Keratinocyte (primary cell): ENCODE results near the gene CD55. TPM values are rescaled to one million over a fixed set of nuclear protein-coding genes. Genes with fewer than 3 reads are reported as not detected.

Experiments used
- DNase-seq: peaks from one replicate; pipeline ENCODE4 v3.0.0-alpha.2; 2011; ENCODE audit warnings: low read depth, missing footprints, low spot score
- FAIRE-seq: peaks from 2 replicates; lab custom pipeline; 2011; peaks lifted over from hg19 to GRCh38; lab: Jason Lieb, UNC
- H2AFZ ChIP-seq: 2 replicates; pipeline ENCODE4 v1.6.0; 2012; ENCODE audit warnings: low read length, control low read depth, inconsistent platforms; ENCODE audit not compliant: control insufficient read depth
- H3K27ac ChIP-seq: 2 replicates; pipeline ENCODE4 v1.5.1; 2011; ENCODE audit warnings: low read length; ENCODE audit not compliant: control insufficient read depth, insufficient read depth
- H3K27me3 ChIP-seq: 3 replicates; pipeline ENCODE4 v1.6.0; 2011; ENCODE audit warnings: low read length; ENCODE audit not compliant: control insufficient read depth, insufficient read depth; ENCODE audit errors: extremely low read depth
- H3K36me3 ChIP-seq, 2 experiments: 2 replicates in 1 of 2; 3 replicates in 1 of 2; pipeline ENCODE4 v1.5.1; 2011; ENCODE audit warnings: low read length in 2 of 2, mild to moderate bottlenecking in 1 of 2; ENCODE audit not compliant: control insufficient read depth in 2 of 2, insufficient read depth in 2 of 2; ENCODE audit errors: extremely low read depth in 1 of 2
- H3K4me1 ChIP-seq: 3 replicates; pipeline ENCODE4 v1.5.1; 2011; ENCODE audit warnings: low read length; ENCODE audit not compliant: control insufficient read depth, insufficient read depth; ENCODE audit errors: extremely low read depth
- H3K4me2 ChIP-seq: 3 replicates; pipeline ENCODE4 v1.6.0; 2011; ENCODE audit warnings: low read depth, low read length; ENCODE audit not compliant: control insufficient read depth, insufficient read depth; ENCODE audit errors: extremely low read depth
- H3K4me3 ChIP-seq, 3 experiments: fragments of 200-600 bp in 1 of 3; sonication (generic) in 1 of 3; 2 replicates in 2 of 3; 3 replicates in 1 of 3; pipeline ENCODE4 v1.5.1; 2011 to 2016; ENCODE audit warnings: low read length in 3 of 3, mild to moderate bottlenecking in 3 of 3, control low read depth in 2 of 3, inconsistent platforms in 1 of 3, low read depth in 1 of 3, mixed read lengths in 1 of 3, mixed run types in 1 of 3, moderate library complexity in 1 of 3; ENCODE audit not compliant: control insufficient read depth in 2 of 3, insufficient read depth in 2 of 3; ENCODE audit errors: extremely low read depth in 1 of 3
- H3K79me2 ChIP-seq: 2 replicates; pipeline ENCODE4 v1.6.0; 2012; ENCODE audit warnings: low read length; ENCODE audit not compliant: control insufficient read depth, insufficient read depth
- H3K9ac ChIP-seq: 3 replicates; pipeline ENCODE4 v1.6.0; 2011; ENCODE audit warnings: low read length; ENCODE audit not compliant: control insufficient read depth, insufficient read depth; ENCODE audit errors: extremely low read depth
- H3K9me1 ChIP-seq: 3 replicates; pipeline ENCODE4 v1.6.0; 2011; ENCODE audit warnings: low read length; ENCODE audit not compliant: control insufficient read depth, insufficient read depth; ENCODE audit errors: extremely low read depth
- H3K9me3 ChIP-seq: 2 replicates; pipeline ENCODE4 v1.5.1; 2012; ENCODE audit warnings: low read depth, low read length; ENCODE audit not compliant: control insufficient read depth
- H4K20me1 ChIP-seq: 3 replicates; pipeline ENCODE4 v1.6.0; 2011; ENCODE audit warnings: low read length; ENCODE audit not compliant: control insufficient read depth, insufficient read depth; ENCODE audit errors: extremely low read depth
- EZH2 ChIP-seq: IDR thresholded peaks from one replicate; pipeline ENCODE4 v1.6.1; 2012; ENCODE audit warnings: inconsistent platforms, mild to moderate bottlenecking, low read length, moderate library complexity
- dilution Hi-C: fragments of 300-500 bp; cut with MboI; formaldehyde crosslinking; loops from one replicate; pipeline ENCODE4 v1.7.0; 2020; ENCODE audit warnings: low sequenced_read_pairs; ENCODE audit not compliant: extremely low pct_ligation_motif_present
- polyA plus RNA-seq, 5 experiments: library from polyadenylated mRNA; depleted of rRNA in 3 of 5; stranded (reverse) in 3 of 5; stranded (forward) in 1 of 5; unstranded in 1 of 5; fragments of >200 nt; gene quantifications; 1 replicate in 1 of 5; 2 replicates in 3 of 5; 3 replicates in 1 of 5; pipeline versions ENCODE4 v1.2.1 to v1.2.3, GENCODE V29; 2011 to 2012; ENCODE audit warnings: missing spikeins in 2 of 5, low read depth in 1 of 5, low replicate concordance in 1 of 5
- TF ChIP-seq, protein P1 (sequence below), 3 experiments: IDR thresholded peaks in 1 of 3; conservative IDR thresholded peaks in 1 of 3; optimal IDR thresholded peaks in 1 of 3; 2 replicates in 2 of 3; 3 replicates in 1 of 3; pipeline versions ENCODE3 to v1.5.1; 2011; ENCODE audit warnings: low read length in 3 of 3, mild to moderate bottlenecking in 3 of 3, moderate library complexity in 2 of 3, control low read depth in 1 of 3, inconsistent platforms in 1 of 3; ENCODE audit not compliant: insufficient read depth in 2 of 3; ENCODE audit errors: extremely low read depth in 1 of 3

CD55 gene
- polyA plus RNA-seq, 1 donor (not counting 4 experiments of a cell fraction or from before 2014, with no cell fraction given): 37.3 TPM

GRCh38 chr1:207364614-207365013 lies 43.1 kb downstream of the CD55 start:
- Histone ChIP-seq H3K4me1 (no peaks in the 10 kb centered on the region), H3K9ac (no peak overlapping the region), H3K9me1 (no peaks in the 10 kb centered on the region), H3K27ac (no peak overlapping the region), H3K36me3 (peaks cover 0 to 10% of the 10 kb centered on the region in 2 experiments), H3K27me3 (no peaks in the 10 kb centered on the region), H3K4me2 (no peak overlapping the region), H4K20me1 (no peaks in the 10 kb centered on the region), H3K9me3 (no peaks in the 10 kb centered on the region), H2AFZ (no peak overlapping the region), H3K79me2 (no peaks in the 10 kb centered on the region), H3K4me3 (no peak overlapping the region)
- no peak for FAIRE-seq
- DNase-seq: no peak
- TF ChIP-seq EZH2: no peak
- TF ChIP-seq, protein P1, sequence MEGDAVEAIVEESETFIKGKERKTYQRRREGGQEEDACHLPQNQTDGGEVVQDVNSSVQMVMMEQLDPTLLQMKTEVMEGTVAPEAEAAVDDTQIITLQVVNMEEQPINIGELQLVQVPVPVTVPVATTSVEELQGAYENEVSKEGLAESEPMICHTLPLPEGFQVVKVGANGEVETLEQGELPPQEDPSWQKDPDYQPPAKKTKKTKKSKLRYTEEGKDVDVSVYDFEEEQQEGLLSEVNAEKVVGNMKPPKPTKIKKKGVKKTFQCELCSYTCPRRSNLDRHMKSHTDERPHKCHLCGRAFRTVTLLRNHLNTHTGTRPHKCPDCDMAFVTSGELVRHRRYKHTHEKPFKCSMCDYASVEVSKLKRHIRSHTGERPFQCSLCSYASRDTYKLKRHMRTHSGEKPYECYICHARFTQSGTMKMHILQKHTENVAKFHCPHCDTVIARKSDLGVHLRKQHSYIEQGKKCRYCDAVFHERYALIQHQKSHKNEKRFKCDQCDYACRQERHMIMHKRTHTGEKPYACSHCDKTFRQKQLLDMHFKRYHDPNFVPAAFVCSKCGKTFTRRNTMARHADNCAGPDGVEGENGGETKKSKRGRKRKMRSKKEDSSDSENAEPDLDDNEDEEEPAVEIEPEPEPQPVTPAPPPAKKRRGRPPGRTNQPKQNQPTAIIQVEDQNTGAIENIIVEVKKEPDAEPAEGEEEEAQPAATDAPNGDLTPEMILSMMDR (optimal IDR thresholded peaks at IDR 0.05 in 1 of 3, IDR thresholded peaks at IDR 0.05 in 1 of 3, conservative IDR thresholded peaks at IDR 0.05 in 1 of 3; ENCODE audit: extremely low read depth in 1 of 3, insufficient read depth in 2 of 3, low read length in 3 of 3): no peak
- dilution Hi-C loops: no loop called here

- no peaks in the 10 kb centered on the region for H3K79me2 ChIP-seq
- H3K9me3 ChIP-seq: no peaks in the 10 kb centered on the region
- no peaks in the 10 kb centered on the region for H3K4me1 ChIP-seq
- H3K27ac ChIP-seq: no peak overlapping the region
- no peak overlapping the region for H2AFZ ChIP-seq
- H3K4me2 ChIP-seq: no peak overlapping the region
- no peaks in the 10 kb centered on the region for H3K9me1 ChIP-seq
- dilution Hi-C loops: no loop called here
- H3K36me3 ChIP-seq: peaks cover 0 to 10% of the 10 kb centered on the region in 2 experiments
- no peak overlapping the region for H3K4me3 ChIP-seq
- DNase-seq (no peak), FAIRE-seq (no peak)
- no peaks in the 10 kb centered on the region for H3K27me3 ChIP-seq
- H3K9ac ChIP-seq: no peak overlapping the region
- no peaks in the 10 kb centered on the region for H4K20me1 ChIP-seq
- no peak for TF ChIP-seq EZH2
- TF ChIP-seq, protein P1 (optimal IDR thresholded peaks at IDR 0.05 in 1 of 3, IDR thresholded peaks at IDR 0.05 in 1 of 3, conservative IDR thresholded peaks at IDR 0.05 in 1 of 3; ENCODE audit: extremely low read depth in 1 of 3, insufficient read depth in 2 of 3, low read length in 3 of 3): no peak
These were observed 43.6 kb downstream of the CD55 start for GRCh38 chr1:207365063-207365462.
